PC-9 (cell line): ENCODE data around the gene ACSL1. TPM values are rescaled to one million over a fixed set of nuclear protein-coding genes. Genes with fewer than 3 reads are reported as not detected.

Experiments used
- BruUV-seq: library from RNA; stranded (reverse); fragments of 400-500 nt; replicated peaks from 2 replicates; lab custom pipeline; 2021; lab: Mats Ljungman, UMichigan
- CTCF ChIA-PET: fragments of 300-600 bp; sonication (Branson Sonifier 250); formaldehyde crosslinking; loops from one replicate; lab custom pipeline; 2022; ENCODE audit warnings: antibody characterized with exemption; lab: Charles Lee
- POLR2A ChIA-PET: fragments of 300-600 bp; sonication (Branson Sonifier 250); formaldehyde crosslinking; loops from one replicate; lab custom pipeline; 2022; ENCODE audit warnings: antibody characterized with exemption; ENCODE audit not compliant: unreplicated experiment; lab: Charles Lee
- DNase-seq, 2 experiments: peaks; one replicate each; pipeline versions ENCODE4 v3.0.0 to v3.0.0-alpha.2; 2015 to 2022; ENCODE audit warnings: mixed read lengths in 1 of 2
- H2AFZ ChIP-seq: fragments of 200-600 bp; sonication (generic); 2 replicates; pipeline ENCODE4 v1.8.1; 2017; ENCODE audit warnings: antibody characterized with exemption
- H3F3A ChIP-seq: fragments of 200-600 bp; sonication (generic); 2 replicates; pipeline ENCODE4 v1.8.1; 2017; ENCODE audit warnings: antibody characterized with exemption, mild to moderate bottlenecking, low read depth; ENCODE audit not compliant: insufficient read depth
- H3K27ac ChIP-seq: fragments of 200-600 bp; sonication (generic); 2 replicates; pipeline ENCODE4 v1.6.1; 2016; ENCODE audit warnings: mixed run types
- H3K27me3 ChIP-seq: fragments of 200-600 bp; sonication (generic); 2 replicates; pipeline ENCODE4 v1.6.1; 2016; ENCODE audit warnings: low read depth, mixed run types; ENCODE audit not compliant: insufficient read depth
- H3K36me3 ChIP-seq: fragments of 200-600 bp; sonication (generic); 2 replicates; pipeline ENCODE4 v1.6.1; 2016; ENCODE audit warnings: low read depth, mixed run types
- H3K4me1 ChIP-seq: fragments of 200-600 bp; sonication (generic); replicated peaks from 2 replicates; pipeline ENCODE4 v1.6.1; 2016; ENCODE audit warnings: mixed run types; ENCODE audit not compliant: insufficient read depth
- H3K4me2 ChIP-seq: fragments of 200-600 bp; sonication (generic); 2 replicates; pipeline ENCODE4 v1.6.1; 2017; ENCODE audit warnings: mixed run types
- H3K4me3 ChIP-seq: fragments of 200-600 bp; sonication (generic); 2 replicates; pipeline ENCODE4 v1.6.1; 2016; ENCODE audit warnings: mixed run types
- H3K79me2 ChIP-seq: fragments of 200-600 bp; sonication (generic); 2 replicates; pipeline ENCODE4 v1.6.1; 2017; ENCODE audit warnings: low read depth, mixed run types
- H3K9me2 ChIP-seq: fragments of 200-600 bp; sonication (generic); 2 replicates; pipeline ENCODE4 v1.8.1; 2017; ENCODE audit warnings: mild to moderate bottlenecking; ENCODE audit not compliant: insufficient read depth
- H3K9me3 ChIP-seq: fragments of 200-600 bp; sonication (generic); 2 replicates; pipeline ENCODE4 v1.8.1; 2016; ENCODE audit warnings: low read depth; ENCODE audit not compliant: insufficient read depth
- H4K20me1 ChIP-seq: fragments of 200-600 bp; sonication (generic); 2 replicates; pipeline ENCODE4 v1.8.1; 2017; ENCODE audit not compliant: insufficient read depth
- CTCF ChIP-seq: fragments of 200-600 bp; sonication (generic); conservative IDR thresholded peaks from 2 replicates; pipeline ENCODE4 v1.6.1; 2017; ENCODE audit warnings: mixed run types, antibody characterized with exemption, mild to moderate bottlenecking, moderate library complexity
- EZH2 ChIP-seq: fragments of 200-600 bp; sonication (generic); IDR thresholded peaks from 2 replicates; pipeline ENCODE4 v1.8.0; 2017; ENCODE audit warnings: antibody characterized with exemption, low read depth
- intact Hi-C: fragments of 100-400 bp; cut with micrococcal nuclease; formaldehyde crosslinking; loops from one replicate; pipeline ENCODE4 v1.10.0; 2022; ENCODE audit not compliant: unreplicated experiment
- total RNA-seq: library from RNA; stranded (reverse); gene quantifications from 2 replicates; pipeline ENCODE4 v1.2.3, GENCODE V29; 2021

ACSL1 gene
- total RNA-seq, 1 experiment from 2014 or later = 96.6 TPM

- POLR2A ChIA-PET = interaction anchor here (0.6 kb wide), 1 partner anchor 131 kb away, joined by 3 read pairs; no protein-coding TSS in a partner anchor
- no peak overlapping the region for H3K4me2 ChIP-seq
- BruUV-seq = no TSS peak
- TF ChIP-seq EZH2 = no peak
- no peak for TF ChIP-seq CTCF
- peaks cover 5% of the 10 kb centered on the region; the same call in 1 of the 2 replicates for H3F3A ChIP-seq
- H2AFZ ChIP-seq = no peak overlapping the region
- peaks cover 55% of the 10 kb centered on the region for H3K4me1 ChIP-seq
- DNase-seq = no peak
- intact Hi-C loops = no loop called here
- CTCF ChIA-PET = no interaction called here
- no peaks in the 10 kb centered on the region for H3K36me3 ChIP-seq
- H3K79me2 ChIP-seq = peaks cover 51% of the 10 kb centered on the region
- H3K9me3 ChIP-seq = no peaks in the 10 kb centered on the region
- H3K4me3 ChIP-seq = no peak overlapping the region
- 0 out of 2 replicates have a peak overlapping the region, but pooled peaks have one; percentile 43 for H3K27ac ChIP-seq
- H4K20me1 ChIP-seq = no peaks in the 10 kb centered on the region
- H3K9me2 ChIP-seq = no peaks in the 10 kb centered on the region
- H3K27me3 ChIP-seq = no peaks in the 10 kb centered on the region
Measured at GRCh38 chr4:184806711-184807110, 19.1 kb downstream of the ACSL1 start.

GRCh38 chr4:184806229-184806550, 19.6 kb downstream of the ACSL1 start:
- Histone ChIP-seq H3K27me3 (no peaks in the 10 kb centered on the region), H3K36me3 (no peaks in the 10 kb centered on the region), H3F3A (peaks cover 5% of the 10 kb centered on the region; the same call in 1 of the 2 replicates), H3K79me2 (peaks cover 47% of the 10 kb centered on the region), H4K20me1 (no peaks in the 10 kb centered on the region), H3K4me2 (peak overlapping the region; percentile 64), H3K9me2 (no peaks in the 10 kb centered on the region), H3K4me1 (peaks cover 51% of the 10 kb centered on the region), H2AFZ (no peak overlapping the region), H3K27ac (peak overlapping the region; percentile 43; the same call in 1 of the 2 replicates), H3K4me3 (no peak overlapping the region), H3K9me3 (no peaks in the 10 kb centered on the region)
- intact Hi-C loops = no loop called here
- ChIA-PET CTCF (no interaction called here), POLR2A (no interaction called here)
- no peak for DNase-seq
- BruUV-seq = no TSS peak
- no peak for TF ChIP-seq EZH2
- no peak for TF ChIP-seq CTCF

DNA sequence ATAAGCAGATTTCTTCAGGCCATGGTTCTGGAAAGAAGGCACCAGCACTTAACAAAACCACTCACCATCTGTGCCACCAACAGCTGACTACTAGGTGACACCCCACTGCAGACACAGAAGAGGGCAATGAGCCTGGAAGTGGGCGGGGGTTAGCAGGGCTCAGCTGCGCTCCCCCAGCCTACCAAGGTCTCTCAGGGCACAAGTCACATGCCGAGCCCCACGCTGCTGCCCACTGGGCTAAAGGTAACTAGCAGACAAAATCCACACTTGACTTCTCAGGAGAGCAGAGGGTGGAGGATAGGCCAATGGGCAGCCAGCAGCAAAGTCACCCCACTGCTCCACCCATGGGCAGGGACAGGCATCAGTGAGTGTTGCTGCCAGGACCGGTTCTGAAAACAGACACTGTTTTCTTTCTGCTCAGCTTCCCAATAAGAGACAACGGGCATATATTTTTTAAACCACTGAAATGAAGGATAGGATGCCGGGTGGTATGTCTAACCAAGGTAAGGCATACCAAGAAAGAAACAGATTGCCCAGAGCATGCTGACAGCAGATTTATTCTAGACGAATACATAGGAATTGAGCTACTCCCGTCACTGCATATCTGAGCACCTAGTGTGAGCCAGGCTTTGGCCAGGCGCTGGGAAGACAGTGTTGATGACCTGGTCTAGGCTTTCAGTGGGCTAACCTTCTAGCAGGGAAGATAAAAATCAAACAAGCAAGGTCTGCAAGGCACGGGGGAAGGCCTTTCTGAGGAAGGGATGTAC, 20.1 kb downstream of the ACSL1 start:
- Histone ChIP-seq H4K20me1 (no peaks in the 10 kb centered on the region), H3K9me3 (no peaks in the 10 kb centered on the region), H2AFZ (no peak overlapping the region), H3K9me2 (no peaks in the 10 kb centered on the region), H3K36me3 (no peaks in the 10 kb centered on the region), H3K79me2 (peaks cover 42% of the 10 kb centered on the region), H3K27me3 (no peaks in the 10 kb centered on the region), H3K4me2 (peak overlapping the region; percentile 64), H3K4me1 (peaks cover 51% of the 10 kb centered on the region), H3F3A (peaks cover 5% of the 10 kb centered on the region; the same call in 1 of the 2 replicates), H3K4me3 (no peak overlapping the region), H3K27ac (peak overlapping the region; percentile 43)
- intact Hi-C loops = no loop called here
- BruUV-seq = TSS peak; percentile 81
- peak; percentile 45 to 67 for DNase-seq
- TF ChIP-seq CTCF = no peak
- TF ChIP-seq EZH2 = no peak
- CTCF ChIA-PET = no interaction called here
- POLR2A ChIA-PET = no interaction called here
